ENCODE results near the gene CACNB4.

CACNB4 gene

GRCh38 chr2:152058655-152059054, 40.2 kb downstream of the CACNB4 start:
- no peak overlapping the region for H3K4me3 ChIP-seq (replicated peaks; ENCODE audit: low read depth, low read length)
- no peak for DNase-seq (ENCODE audit: extremely low read depth, low read depth)
- no peak for TF ChIP-seq CTCF (IDR thresholded peaks at IDR 0.05; ENCODE audit: low read depth, low read length, missing control alignments)

- no peak for DNase-seq (ENCODE audit: extremely low read depth, low read depth)
- no peak overlapping the region for H3K4me3 ChIP-seq (replicated peaks; ENCODE audit: low read depth, low read length)
- TF ChIP-seq CTCF (IDR thresholded peaks at IDR 0.05; ENCODE audit: low read depth, low read length, missing control alignments): no peak
These were observed 42.4 kb downstream of the CACNB4 start for GRCh38 chr2:152056418-152056817.

GRCh38 chr2:152055366-152056108, 43.3 kb downstream of the CACNB4 start:
- no peak for TF ChIP-seq CTCF (IDR thresholded peaks at IDR 0.05; ENCODE audit: low read depth, low read length, missing control alignments)
- no peak overlapping the region for H3K4me3 ChIP-seq (replicated peaks; ENCODE audit: low read depth, low read length)
- DNase-seq (ENCODE audit: extremely low read depth, low read depth): no peak

- H3K4me3 ChIP-seq (replicated peaks; ENCODE audit: low read depth, low read length): no peak overlapping the region
- DNase-seq (ENCODE audit: extremely low read depth, low read depth): no peak
These were observed 44.3 kb downstream of the CACNB4 start for GRCh38 chr2:152054593-152054992.

GRCh38 chr2:152051436-152051835, 47.4 kb downstream of the CACNB4 start:
- no peak overlapping the region for H3K4me3 ChIP-seq (replicated peaks; ENCODE audit: low read depth, low read length)
- no peak for DNase-seq (ENCODE audit: extremely low read depth, low read depth)
- TF ChIP-seq CTCF (IDR thresholded peaks at IDR 0.05; ENCODE audit: low read depth, low read length, missing control alignments): no peak

More at GRCh38 chr2:152054593-152054992, 44.3 kb downstream of the CACNB4 start:
- TF ChIP-seq CTCF (IDR thresholded peaks at IDR 0.05; ENCODE audit: low read depth, low read length, missing control alignments): no peak

- no peak for TF ChIP-seq CTCF (IDR thresholded peaks at IDR 0.05; ENCODE audit: low read depth, low read length, missing control alignments)
- DNase-seq (ENCODE audit: extremely low read depth, low read depth): no peak
- no peak overlapping the region for H3K4me3 ChIP-seq (replicated peaks; ENCODE audit: low read depth, low read length)
These were observed 47.9 kb downstream of the CACNB4 start for GRCh38 chr2:152050915-152051314.

- DNase-seq (ENCODE audit: extremely low read depth, low read depth): no peak
- no peak overlapping the region for H3K4me3 ChIP-seq (replicated peaks; ENCODE audit: low read depth, low read length)
- TF ChIP-seq CTCF (IDR thresholded peaks at IDR 0.05; ENCODE audit: low read depth, low read length, missing control alignments): no peak
These were observed 48.5 kb downstream of the CACNB4 start for GRCh38 chr2:152050341-152050740.
